Measurements from ENCODE around the gene RDX. TPM values are rescaled to one million over a fixed set of nuclear protein-coding genes. Genes with fewer than 3 reads are reported as not detected.

Gene RDX
- total RNA-seq, 4 donors from 2014 or later, result 75.7 to 114 (median 106) TPM

DNA sequence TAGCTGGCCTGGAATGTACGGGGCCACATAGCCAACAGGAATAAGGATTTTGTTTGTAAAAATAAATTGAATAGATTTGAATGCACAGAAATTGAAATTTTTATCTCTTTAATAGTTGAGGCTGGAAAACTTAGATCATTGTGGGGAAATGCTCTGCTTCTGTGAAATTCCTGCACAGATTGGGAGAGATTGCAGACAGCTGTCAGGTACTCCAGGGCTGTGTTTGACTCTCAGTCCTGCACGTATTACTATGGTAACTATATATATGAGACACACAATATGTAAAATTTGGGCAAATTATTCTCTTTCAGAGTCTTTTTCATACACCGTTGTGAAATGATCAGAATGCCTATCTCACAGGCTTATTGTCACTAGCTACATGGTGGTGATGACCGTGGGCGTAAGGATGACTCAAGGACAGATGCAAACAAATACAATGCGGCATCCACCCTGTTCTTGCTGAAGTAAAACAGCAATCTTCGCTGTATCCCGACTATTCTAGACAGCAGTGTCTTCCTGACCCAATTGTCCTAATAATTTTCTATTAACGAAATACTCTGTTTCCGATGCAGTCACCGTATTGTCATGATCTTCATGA is 123.8 kb downstream of the RDX start:
- no peak for ATAC-seq
- 94% methylated on average over 10 to 11 of the region's 11 CpGs for WGBS, 2 donors (ENCODE audit: low coverage in 1 of 2)
- TF ChIP-seq, protein P1, sequence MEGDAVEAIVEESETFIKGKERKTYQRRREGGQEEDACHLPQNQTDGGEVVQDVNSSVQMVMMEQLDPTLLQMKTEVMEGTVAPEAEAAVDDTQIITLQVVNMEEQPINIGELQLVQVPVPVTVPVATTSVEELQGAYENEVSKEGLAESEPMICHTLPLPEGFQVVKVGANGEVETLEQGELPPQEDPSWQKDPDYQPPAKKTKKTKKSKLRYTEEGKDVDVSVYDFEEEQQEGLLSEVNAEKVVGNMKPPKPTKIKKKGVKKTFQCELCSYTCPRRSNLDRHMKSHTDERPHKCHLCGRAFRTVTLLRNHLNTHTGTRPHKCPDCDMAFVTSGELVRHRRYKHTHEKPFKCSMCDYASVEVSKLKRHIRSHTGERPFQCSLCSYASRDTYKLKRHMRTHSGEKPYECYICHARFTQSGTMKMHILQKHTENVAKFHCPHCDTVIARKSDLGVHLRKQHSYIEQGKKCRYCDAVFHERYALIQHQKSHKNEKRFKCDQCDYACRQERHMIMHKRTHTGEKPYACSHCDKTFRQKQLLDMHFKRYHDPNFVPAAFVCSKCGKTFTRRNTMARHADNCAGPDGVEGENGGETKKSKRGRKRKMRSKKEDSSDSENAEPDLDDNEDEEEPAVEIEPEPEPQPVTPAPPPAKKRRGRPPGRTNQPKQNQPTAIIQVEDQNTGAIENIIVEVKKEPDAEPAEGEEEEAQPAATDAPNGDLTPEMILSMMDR (IDR thresholded peaks at IDR 0.05), result no peak
- TF ChIP-seq POLR2A (IDR thresholded peaks at IDR 0.05) (no peak), POLR2AphosphoS5 (IDR thresholded peaks at IDR 0.05) (no peak), EP300 (IDR thresholded peaks at IDR 0.05) (no peak)
- H3K4me1 ChIP-seq, result peaks cover 0 to 34% (median 0%) of the 10 kb centered on the region in 3 donors
- H3K4me3 ChIP-seq, result no peak overlapping the region
- no peak overlapping the region for H3K27ac ChIP-seq
- no peaks in the 10 kb centered on the region for H3K36me3 ChIP-seq
- no peaks in the 10 kb centered on the region for H3K27me3 ChIP-seq
- H3K9me3 ChIP-seq, result no peaks in the 10 kb centered on the region

DNA sequence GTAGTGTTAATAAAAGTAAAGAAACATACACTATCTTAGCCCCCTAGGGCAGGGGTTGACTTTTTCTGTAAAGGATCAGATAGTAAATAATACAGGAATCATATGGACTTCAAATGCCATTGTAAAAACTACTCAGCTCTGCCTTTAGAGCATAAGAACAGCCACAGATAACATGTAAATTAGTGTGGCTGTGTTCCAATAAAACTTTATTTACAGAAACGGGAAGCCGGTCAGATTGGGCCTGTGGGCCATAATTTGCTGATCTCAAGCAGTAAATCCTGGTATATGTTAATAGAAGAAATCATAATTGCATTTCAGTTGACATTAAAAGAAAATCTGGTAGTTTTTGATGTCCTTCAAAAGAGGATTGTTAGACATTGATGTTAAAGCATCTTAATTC is 126.7 kb downstream of the RDX start:
- H3K9me3 ChIP-seq, result no peaks in the 10 kb centered on the region
- ATAC-seq, result no peak
- no peak overlapping the region for H3K27ac ChIP-seq
- H3K27me3 ChIP-seq, result no peaks in the 10 kb centered on the region
- no peak for TF ChIP-seq EP300 (IDR thresholded peaks at IDR 0.05)
- TF ChIP-seq POLR2AphosphoS5 (IDR thresholded peaks at IDR 0.05), result no peak
- TF ChIP-seq, protein P1 (IDR thresholded peaks at IDR 0.05), result no peak
- TF ChIP-seq POLR2A (IDR thresholded peaks at IDR 0.05), result no peak
- 79 to 88% methylated on average over 2 of the region's 2 CpGs for WGBS, 2 donors (ENCODE audit: low coverage in 1 of 2)
- peaks cover 0 to 11% of the 10 kb centered on the region in 2 donors for H3K36me3 ChIP-seq
- H3K4me3 ChIP-seq, result no peak overlapping the region
- peaks cover 0 to 18% (median 0%) of the 10 kb centered on the region in 3 donors for H3K4me1 ChIP-seq

DNA sequence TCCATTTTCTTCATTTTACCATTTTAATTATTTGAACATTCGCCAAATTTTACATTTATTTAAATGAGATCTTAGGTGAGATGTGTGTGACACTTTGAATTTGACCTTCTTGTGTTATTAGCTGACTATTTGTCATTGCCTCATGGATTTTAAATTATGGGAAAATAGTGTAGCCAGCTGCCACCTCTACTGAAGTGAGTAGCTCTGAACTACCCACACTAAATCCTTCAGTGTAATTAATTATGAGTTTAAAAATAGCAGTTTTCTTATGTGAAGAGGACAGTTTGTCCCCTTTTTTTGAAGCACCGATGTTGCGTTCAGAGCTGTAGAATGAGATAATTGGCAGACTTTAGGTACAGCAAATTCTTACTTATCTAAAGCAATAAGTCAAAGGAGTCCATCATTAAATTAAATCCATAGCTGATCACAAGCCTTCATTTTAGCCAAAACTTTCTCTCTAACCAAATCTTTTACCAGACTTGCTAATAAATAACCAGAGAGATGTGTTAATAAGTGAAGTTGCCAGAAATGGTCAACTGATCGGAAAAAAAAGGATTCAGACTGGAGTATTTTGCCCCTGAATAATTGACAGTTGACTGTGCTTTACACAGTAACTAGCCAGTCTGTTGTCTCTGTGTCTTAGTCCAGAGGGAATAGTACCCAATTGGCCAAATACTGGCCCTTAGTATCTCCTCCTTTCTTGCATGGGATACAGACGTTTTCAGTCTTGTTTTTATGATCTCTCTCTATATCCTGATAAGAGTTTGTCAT is 128.2 kb downstream of the RDX start:
- no peaks in the 10 kb centered on the region for H3K9me3 ChIP-seq
- WGBS, 2 donors (ENCODE audit: low coverage in 1 of 2), result 69 to 76% methylated on average over 5 of the region's 5 CpGs
- peaks cover 0 to 26% of the 10 kb centered on the region in 2 donors for H3K36me3 ChIP-seq
- no peak for ATAC-seq
- no peak overlapping the region for H3K4me3 ChIP-seq
- TF ChIP-seq, protein P1 (IDR thresholded peaks at IDR 0.05), result no peak
- TF ChIP-seq POLR2A (IDR thresholded peaks at IDR 0.05) (no peak), POLR2AphosphoS5 (IDR thresholded peaks at IDR 0.05) (no peak), EP300 (IDR thresholded peaks at IDR 0.05) (no peak)
- no peak overlapping the region for H3K27ac ChIP-seq
- H3K4me1 ChIP-seq, result peaks cover 0 to 9% (median 0%) of the 10 kb centered on the region in 3 donors
- H3K27me3 ChIP-seq, result no peaks in the 10 kb centered on the region

DNA sequence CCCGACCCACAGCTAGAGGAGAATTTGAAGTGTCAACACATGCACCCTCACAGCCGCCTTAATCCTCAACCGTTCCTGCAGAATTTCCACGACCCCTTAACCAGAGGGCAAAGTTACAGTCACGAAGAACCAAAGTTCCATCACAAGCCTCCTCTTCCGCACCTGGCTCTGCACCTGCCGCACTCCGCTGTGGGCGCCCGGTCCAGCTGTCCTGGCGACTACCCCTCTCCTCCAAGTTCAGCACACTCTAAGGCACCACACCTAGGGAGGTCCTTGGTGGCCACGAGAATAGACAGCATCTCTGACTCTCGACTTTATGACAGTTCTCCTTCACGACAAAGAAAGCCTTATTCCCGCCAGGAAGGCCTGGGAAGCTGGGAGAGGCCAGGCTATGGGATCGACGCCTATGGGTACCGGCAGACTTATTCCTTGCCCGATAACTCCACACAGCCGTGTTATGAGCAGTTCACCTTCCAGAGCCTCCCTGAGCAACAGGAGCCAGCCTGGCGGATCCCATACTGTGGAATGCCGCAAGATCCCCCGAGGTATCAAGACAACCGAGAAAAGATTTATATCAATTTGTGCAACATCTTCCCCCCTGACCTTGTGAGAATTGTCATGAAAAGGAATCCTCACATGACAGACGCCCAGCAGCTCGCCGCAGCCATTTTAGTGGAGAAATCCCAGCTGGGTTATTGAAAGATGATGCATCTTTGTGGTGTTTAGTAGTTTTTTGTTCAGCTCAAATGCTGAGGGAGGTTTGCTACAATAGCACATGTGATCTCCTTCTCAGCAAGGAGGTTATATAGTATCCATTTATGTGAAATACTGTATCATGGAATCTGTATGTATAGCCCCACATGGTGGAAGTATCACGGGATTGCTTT is 131.1 kb downstream of the RDX start:
- TF ChIP-seq POLR2A (IDR thresholded peaks at IDR 0.05) (no peak), POLR2AphosphoS5 (IDR thresholded peaks at IDR 0.05) (no peak), EP300 (IDR thresholded peaks at IDR 0.05) (no peak)
- TF ChIP-seq, protein P1 (IDR thresholded peaks at IDR 0.05), result no peak
- no peak for ATAC-seq
- Histone ChIP-seq H3K4me3 (no peak overlapping the region), H3K27me3 (no peaks in the 10 kb centered on the region), H3K36me3 (peaks cover 0 to 45% of the 10 kb centered on the region in 2 donors), H3K9me3 (no peaks in the 10 kb centered on the region), H3K4me1 (peaks cover 0 to 9% (median 0%) of the 10 kb centered on the region in 3 donors), H3K27ac (no peak overlapping the region)
- WGBS, 2 donors (ENCODE audit: low coverage in 1 of 2), result 86 to 94% methylated on average over 15 to 25 of the region's 28 CpGs
